Measurements from ENCODE around the gene HHAT. TPM values are rescaled to one million over a fixed set of nuclear protein-coding genes. Genes with fewer than 3 reads are reported as not detected.

The HHAT gene
- total RNA-seq, 1 experiment from 2014 or later: 4.6 TPM

DNA sequence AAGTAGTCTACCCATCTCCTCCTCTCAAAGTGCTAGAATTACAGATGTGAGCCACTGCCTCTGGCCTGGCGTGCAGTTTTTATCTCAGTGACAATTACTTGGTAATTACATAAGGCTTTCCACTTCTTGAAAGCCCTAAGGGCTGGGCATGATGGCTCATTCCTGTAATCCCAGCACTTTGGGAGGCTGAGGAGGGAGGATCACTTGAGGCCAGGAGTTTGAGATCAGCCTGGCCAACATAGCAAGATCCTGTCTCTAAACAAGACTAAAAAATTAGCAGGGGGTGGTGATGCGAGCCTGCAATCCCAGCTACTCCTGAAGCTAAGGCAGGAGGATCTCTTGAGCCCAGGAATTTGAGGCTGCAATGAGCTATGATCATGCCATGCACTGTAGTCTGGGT is 7.7 kb downstream of the HHAT start:
- Mint-ChIP-seq H3K27me3 (ENCODE audit: insufficient read depth, unreplicated experiment) (no peaks in the 10 kb centered on the region), H3K27ac (ENCODE audit: low read depth, unreplicated experiment) (no peak overlapping the region)

DNA sequence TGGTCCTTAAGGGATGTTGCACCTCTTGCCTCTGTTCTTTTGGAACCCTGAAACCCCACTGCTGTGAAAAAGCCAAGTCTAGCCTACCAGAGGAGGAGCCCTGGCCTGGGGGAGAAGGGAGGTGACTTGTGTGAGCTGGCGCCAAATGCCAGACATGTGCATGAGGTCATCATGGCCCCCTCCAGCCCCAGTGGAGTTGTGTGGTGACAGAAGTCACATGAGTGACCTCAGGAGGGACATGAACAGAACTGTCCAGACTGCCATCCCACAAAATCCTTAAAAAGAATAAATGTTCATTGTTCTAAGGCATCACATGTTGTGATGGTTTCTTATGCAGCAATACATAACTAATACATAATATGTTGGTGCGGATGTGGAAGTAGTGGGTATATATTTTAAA is 10.8 kb downstream of the HHAT start:
- Mint-ChIP-seq H3K36me3 (ENCODE audit: insufficient read depth, unreplicated experiment) (no peaks in the 10 kb centered on the region), H3K27me3 (ENCODE audit: insufficient read depth, unreplicated experiment) (no peaks in the 10 kb centered on the region), H3K4me1 (ENCODE audit: insufficient read depth, unreplicated experiment) (no peaks in the 10 kb centered on the region), H3K4me3 (ENCODE audit: unreplicated experiment) (no peak overlapping the region), H3K9me3 (ENCODE audit: unreplicated experiment) (no peaks in the 10 kb centered on the region), H3K27ac (ENCODE audit: low read depth, unreplicated experiment) (no peak overlapping the region)
- DNase-seq (ENCODE audit: unreplicated experiment): no peak
- intact Hi-C loops (cut with micrococcal nuclease): no loop called here
- CTCF ChIA-PET: interaction anchor here (0.5 to 15.8 kb wide), 8 partner anchors 17 to 489 kb away, joined by 3 to 216 read pairs (median 4); no protein-coding TSS in a partner anchor
- no TSS peak for BruUV-seq (replicated peaks)
- POLR2A ChIA-PET: interaction anchor here (0.9 to 1.0 kb wide), 2 partner anchors 10 to 11 kb away, joined by 3 to 4 read pairs; partner anchors contain the start of gene HHAT
- TF ChIP-seq, protein P1, sequence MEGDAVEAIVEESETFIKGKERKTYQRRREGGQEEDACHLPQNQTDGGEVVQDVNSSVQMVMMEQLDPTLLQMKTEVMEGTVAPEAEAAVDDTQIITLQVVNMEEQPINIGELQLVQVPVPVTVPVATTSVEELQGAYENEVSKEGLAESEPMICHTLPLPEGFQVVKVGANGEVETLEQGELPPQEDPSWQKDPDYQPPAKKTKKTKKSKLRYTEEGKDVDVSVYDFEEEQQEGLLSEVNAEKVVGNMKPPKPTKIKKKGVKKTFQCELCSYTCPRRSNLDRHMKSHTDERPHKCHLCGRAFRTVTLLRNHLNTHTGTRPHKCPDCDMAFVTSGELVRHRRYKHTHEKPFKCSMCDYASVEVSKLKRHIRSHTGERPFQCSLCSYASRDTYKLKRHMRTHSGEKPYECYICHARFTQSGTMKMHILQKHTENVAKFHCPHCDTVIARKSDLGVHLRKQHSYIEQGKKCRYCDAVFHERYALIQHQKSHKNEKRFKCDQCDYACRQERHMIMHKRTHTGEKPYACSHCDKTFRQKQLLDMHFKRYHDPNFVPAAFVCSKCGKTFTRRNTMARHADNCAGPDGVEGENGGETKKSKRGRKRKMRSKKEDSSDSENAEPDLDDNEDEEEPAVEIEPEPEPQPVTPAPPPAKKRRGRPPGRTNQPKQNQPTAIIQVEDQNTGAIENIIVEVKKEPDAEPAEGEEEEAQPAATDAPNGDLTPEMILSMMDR (IDR thresholded peaks at IDR 0.05; ENCODE audit: unreplicated experiment): no peak

More for the DNA sequence above, 7.7 kb downstream of the HHAT start:
- TF ChIP-seq, protein P1 (IDR thresholded peaks at IDR 0.05; ENCODE audit: unreplicated experiment): no peak
- H3K4me3 Mint-ChIP-seq (ENCODE audit: unreplicated experiment): no peak overlapping the region
- no peak for DNase-seq (ENCODE audit: unreplicated experiment)
- H3K9me3 Mint-ChIP-seq (ENCODE audit: unreplicated experiment): no peaks in the 10 kb centered on the region
- H3K36me3 Mint-ChIP-seq (ENCODE audit: insufficient read depth, unreplicated experiment): no peaks in the 10 kb centered on the region
- intact Hi-C loops (cut with micrococcal nuclease): no loop called here
- ChIA-PET POLR2A (interaction anchor here (1.5 kb wide), 1 partner anchor 38 kb away, joined by 4 read pairs; no protein-coding TSS in a partner anchor), CTCF (interaction anchor here (0.7 to 15.8 kb wide), 2 partner anchors 26 to 110 kb away, joined by 4 to 216 read pairs; no protein-coding TSS in a partner anchor)
- no TSS peak for BruUV-seq (replicated peaks)
- peaks cover 11% of the 10 kb centered on the region for H3K4me1 Mint-ChIP-seq (ENCODE audit: insufficient read depth, unreplicated experiment)

DNA sequence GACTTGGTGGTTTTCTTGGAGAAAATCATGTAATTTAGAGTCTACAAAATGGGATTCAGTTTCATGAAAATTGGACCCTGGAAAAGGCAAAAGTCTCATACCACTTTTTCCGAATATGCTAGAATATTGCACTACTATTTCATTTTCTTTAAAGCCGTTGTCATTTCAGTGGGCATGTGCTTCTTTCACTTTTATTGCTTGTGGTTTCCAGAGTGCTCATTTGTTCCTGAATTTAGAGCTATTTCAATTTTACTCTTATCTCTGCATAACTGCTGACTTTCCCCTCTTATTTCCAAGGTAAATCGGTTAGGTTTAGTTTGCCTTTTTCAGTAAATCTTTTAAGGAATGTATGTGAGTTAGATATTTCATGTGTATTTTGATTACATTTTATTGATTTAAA is 11.6 kb downstream of the HHAT start:
- ChIA-PET CTCF (interaction anchor here (0.5 to 15.8 kb wide), 9 partner anchors 12 to 259 kb away, joined by 3 to 216 read pairs (median 4); partner anchors contain the start of gene HHAT), POLR2A (interaction anchor here (2.8 to 5.0 kb wide), 2 partner anchors 7 to 11 kb away, joined by 10 to 31 read pairs; partner anchors contain the start of gene HHAT)
- Mint-ChIP-seq H3K36me3 (ENCODE audit: insufficient read depth, unreplicated experiment) (no peaks in the 10 kb centered on the region), H3K4me1 (ENCODE audit: insufficient read depth, unreplicated experiment) (no peaks in the 10 kb centered on the region), H3K27ac (ENCODE audit: low read depth, unreplicated experiment) (no peak overlapping the region), H3K9me3 (ENCODE audit: unreplicated experiment) (no peaks in the 10 kb centered on the region), H3K27me3 (ENCODE audit: insufficient read depth, unreplicated experiment) (no peaks in the 10 kb centered on the region), H3K4me3 (ENCODE audit: unreplicated experiment) (no peak overlapping the region)
- intact Hi-C loops (cut with micrococcal nuclease): no loop called here
- BruUV-seq (replicated peaks): no TSS peak
- TF ChIP-seq, protein P1 (IDR thresholded peaks at IDR 0.05; ENCODE audit: unreplicated experiment): no peak
- no peak for DNase-seq (ENCODE audit: unreplicated experiment)

- Mint-ChIP-seq H3K27me3 (ENCODE audit: insufficient read depth, unreplicated experiment) (no peaks in the 10 kb centered on the region), H3K27ac (ENCODE audit: low read depth, unreplicated experiment) (no peak overlapping the region), H3K36me3 (ENCODE audit: insufficient read depth, unreplicated experiment) (no peaks in the 10 kb centered on the region), H3K4me3 (ENCODE audit: unreplicated experiment) (no peak overlapping the region), H3K4me1 (ENCODE audit: insufficient read depth, unreplicated experiment) (no peaks in the 10 kb centered on the region), H3K9me3 (ENCODE audit: unreplicated experiment) (no peaks in the 10 kb centered on the region)
- TF ChIP-seq, protein P1 (IDR thresholded peaks at IDR 0.05; ENCODE audit: unreplicated experiment): no peak
- ChIA-PET CTCF (interaction anchor here (0.5 to 15.8 kb wide), 11 partner anchors 8 to 259 kb away, joined by 3 to 216 read pairs (median 4); partner anchors contain the start of gene HHAT), POLR2A (interaction anchor here (0.6 to 5.0 kb wide), 7 partner anchors 8 to 501 kb away, joined by 3 to 31 read pairs (median 4); partner anchors contain the start of gene HHAT)
- DNase-seq (ENCODE audit: unreplicated experiment): no peak
- BruUV-seq (replicated peaks): no TSS peak
- intact Hi-C loops (cut with micrococcal nuclease): no loop called here
Measured at GRCh38 chr1:210340841-210341240, 12.1 kb downstream of the HHAT start.
